Endothelial cell of hepatic sinusoid (primary cell): ENCODE measurements around the gene TMSB10.

ENCODE experiments used
- in situ Hi-C: cut with HindIII; loops from 2 replicates; pipeline ENCODE4 v1.10.0; 2017; ENCODE audit warnings: low sequenced_read_pairs

The TMSB10 gene

DNA sequence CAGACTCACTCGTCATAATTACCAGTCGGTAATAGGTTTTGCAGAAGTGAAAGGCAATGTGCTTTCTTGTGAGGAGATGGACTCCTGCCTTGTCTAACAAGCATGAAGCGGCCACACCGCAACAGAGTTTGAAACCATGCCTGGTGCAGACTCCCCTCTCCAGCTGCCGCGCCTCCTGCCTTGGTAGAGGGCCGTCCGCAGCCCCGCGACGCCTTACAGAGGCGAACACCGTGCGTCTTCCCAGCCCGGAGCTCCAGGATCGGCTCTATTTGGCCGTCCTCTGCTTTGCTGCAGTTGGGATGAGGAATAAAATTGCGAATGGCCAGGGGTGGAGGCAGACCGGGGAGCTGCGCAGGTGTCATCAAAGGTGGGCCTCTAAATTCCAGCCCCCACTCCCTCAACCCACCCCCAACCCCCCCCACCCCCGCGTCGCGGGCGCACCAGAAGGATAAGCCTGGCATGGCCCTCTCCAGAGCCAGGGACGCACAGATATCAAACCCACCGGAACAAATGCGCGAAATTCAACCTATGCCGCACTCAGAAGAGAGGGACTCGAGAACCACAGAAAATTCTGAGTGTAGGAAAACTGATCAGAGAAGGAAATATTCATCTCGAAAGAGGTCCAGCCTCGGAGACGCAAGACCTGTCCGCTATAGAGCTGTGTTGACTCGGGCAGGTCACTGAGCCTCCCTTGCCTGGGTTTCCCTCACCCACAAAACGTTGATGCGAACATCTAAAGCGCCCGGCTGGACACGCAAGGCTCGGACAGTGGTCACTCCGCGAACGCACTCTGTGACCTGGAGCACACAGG, 25.7 kb upstream of the TMSB10 start:
- in situ Hi-C loops: no loop called here

DNA sequence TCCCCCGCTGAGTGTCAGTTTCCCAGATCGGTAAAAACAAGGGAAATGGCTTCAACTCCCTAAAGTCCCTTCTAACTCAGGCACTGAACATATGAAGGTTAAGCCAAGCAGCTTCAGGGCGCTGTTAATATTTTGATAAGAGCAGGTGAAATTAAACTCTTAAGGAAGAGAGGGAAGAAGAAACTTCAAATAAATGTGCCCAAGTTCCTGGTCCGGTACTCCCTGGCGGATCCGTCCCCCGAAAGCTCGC, 25.1 kb upstream of the TMSB10 start:
- in situ Hi-C loops: no loop called here

DNA sequence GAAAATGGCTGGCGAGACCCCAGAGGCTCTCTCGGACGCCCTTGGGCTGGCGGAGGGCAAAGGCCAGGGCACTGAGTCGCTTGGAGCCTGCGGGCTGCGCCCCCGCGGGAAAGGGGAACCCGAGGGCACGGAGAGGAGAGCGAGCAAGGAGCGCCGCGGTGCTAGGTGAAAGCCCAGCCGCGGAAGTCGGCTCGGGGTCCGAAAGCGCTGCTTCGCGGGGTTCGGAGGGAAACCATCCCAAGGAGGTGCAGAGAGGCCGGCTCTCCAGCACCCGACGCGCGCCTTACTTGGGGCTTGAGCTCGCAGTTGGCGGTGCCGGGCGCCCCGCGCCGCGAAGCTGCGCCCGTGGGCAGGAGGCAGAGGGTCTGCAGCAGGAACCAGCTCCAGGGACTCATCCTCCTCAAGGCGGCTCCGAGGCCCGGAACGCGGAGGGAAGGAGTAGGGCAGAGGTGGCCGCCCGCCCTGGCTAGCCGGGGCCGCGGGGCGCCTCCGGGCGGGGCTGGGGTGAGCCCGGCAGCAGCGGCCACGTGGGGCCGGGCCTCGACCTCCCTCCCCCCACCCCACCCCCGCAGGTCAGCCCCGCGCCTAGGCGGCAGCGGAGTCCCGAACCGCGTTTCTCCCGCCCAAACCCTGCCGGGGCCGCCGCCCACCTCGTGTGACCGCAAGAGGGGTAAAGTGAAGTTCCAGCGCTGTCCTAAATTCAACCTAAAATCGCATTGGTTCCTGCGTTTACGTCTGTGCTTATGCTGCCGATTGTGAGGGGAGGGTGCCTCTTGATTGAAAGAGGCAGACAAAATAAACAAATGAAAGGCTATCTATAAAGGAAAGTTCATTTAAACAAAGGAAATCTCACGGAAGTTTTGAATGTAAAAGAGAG, 24.6 kb upstream of the TMSB10 start, which contains the start of gene TRABD2A:
TSS of gene TRABD2A (minus strand) at position 440 of the 877 bp plus-strand sequence. CDS start at position 395, 45 bp downstream.
- in situ Hi-C loops: no loop called here

DNA sequence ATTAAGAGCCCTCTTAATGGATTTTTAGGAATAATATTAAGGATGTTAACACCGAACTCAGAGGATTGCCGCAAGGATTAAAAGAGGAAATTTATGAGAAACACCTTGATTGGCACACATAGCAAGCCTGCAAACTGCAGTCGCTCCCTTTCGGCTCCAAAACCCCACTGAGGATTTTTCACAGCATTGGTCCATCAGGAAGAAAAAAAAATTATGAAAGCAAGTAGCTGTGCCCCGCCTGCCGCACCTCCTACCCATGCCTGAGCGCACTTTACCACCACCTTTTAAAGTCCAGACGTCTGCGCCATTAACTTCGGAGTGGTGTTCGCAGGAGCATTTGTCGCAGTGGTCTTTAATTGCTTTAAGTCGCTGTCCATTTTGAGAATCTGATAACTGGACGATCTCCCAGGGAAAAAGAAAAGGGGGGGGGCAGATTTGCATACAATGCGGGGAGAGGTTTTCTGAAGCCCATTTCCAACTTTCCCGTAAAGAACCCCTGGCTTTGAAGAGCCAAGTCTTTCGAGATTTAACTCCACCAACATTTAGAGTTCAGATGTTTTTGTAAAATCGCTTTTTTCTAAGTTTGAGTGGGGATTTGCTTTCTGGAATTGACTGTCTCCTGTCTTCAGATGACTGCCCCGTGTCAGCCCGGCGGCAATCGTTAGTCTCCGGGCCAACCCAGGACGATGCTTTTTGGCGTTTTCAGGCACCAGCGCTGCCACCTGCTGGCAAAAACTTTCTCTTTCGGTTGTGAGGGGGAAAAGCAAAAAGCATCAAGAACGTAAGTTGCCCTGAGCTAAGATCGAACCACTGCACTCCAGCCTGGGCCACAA, 23.7 kb upstream of the TMSB10 start:
- in situ Hi-C loops: no loop called here

DNA sequence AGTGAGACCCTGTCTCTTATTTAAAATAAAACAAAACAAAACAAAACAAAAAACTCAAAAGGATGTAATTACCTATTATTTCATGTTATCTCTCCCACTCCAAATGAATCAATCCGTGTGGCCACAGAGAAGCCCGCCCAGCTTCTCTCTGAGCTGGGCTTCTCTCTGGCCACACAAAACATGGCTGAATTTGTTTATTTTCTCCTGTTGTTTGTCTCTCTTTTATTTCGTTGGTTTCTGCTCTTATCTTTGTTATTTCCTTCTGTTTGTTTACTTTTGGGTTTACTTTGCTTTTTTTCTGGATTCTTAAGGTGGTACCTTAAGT, 23.1 kb upstream of the TMSB10 start:
- in situ Hi-C loops: no loop called here

DNA sequence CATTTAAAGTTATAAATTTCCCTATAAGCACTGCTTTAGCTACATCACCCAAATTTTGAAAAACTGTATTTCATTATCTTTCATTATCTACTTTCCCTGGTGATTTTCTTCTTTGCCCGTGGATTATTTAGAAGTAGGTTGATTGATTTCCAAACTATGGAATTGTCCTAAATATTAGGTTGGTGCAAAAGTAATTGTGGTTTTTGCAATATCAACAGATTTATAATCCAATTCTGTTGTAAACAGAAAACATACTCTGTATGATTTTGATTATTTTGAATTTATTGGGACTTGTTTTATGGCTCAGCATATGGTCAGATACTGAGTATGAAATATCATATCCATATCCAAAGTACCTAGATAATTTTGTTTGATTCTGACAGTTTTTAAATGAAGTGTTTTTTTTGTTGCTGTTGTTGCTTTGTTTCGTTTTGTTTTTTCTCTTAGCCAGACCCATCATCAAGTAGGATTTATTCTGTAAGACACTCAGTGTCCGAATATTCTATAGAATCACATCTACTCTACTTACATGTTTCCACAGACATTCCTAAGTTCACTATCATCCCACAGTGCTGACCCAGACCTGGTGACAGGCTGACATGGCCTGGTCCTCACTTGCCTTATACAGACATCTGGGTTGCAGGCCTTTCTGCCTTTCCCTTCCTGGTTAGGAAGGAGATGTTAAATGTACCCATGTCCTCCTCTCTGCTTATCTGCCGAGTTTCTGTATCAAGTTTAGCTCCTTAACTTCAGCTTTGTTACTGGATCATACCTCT, 22.5 kb upstream of the TMSB10 start:
- in situ Hi-C loops: no loop called here

DNA sequence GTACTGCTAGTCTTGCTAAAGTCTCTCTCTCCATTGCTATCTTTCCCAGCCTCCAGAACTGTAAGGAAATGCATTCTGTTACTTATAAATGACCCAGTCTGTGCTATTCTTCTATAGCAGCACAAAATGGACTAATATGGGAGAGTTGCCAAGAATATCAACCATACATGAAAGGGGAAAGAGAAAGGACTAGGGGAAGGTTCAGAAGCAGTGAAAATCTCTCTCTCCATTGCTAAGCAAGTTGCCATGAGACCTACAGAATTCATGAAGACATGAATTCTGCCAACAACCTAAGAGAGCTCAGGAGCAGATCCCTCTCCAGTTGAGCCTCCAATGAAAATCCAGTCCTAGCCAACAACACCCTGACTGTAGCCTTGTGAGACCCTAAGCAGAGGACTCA, 21.0 kb upstream of the TMSB10 start:
- in situ Hi-C loops: no loop called here

DNA sequence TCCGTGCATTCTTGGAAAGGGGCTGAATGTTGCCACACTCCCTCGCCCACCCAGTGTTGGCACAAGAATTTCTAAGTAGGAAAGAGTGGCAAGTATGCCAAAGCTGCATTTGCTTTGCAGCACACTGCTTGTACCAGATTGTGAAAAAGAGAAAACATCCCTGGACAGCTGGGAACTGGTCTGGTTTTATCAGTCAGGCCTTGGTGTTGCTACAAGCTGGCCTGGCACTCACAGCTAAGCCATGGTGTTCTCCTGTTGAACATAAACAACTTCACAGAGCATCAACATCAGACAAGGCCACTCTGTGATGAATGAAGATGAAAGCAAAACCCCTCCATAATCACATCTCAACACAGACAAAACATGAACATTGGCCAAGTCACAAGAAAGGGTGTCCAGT, 20.3 kb upstream of the TMSB10 start:
- in situ Hi-C loops: no loop called here

DNA sequence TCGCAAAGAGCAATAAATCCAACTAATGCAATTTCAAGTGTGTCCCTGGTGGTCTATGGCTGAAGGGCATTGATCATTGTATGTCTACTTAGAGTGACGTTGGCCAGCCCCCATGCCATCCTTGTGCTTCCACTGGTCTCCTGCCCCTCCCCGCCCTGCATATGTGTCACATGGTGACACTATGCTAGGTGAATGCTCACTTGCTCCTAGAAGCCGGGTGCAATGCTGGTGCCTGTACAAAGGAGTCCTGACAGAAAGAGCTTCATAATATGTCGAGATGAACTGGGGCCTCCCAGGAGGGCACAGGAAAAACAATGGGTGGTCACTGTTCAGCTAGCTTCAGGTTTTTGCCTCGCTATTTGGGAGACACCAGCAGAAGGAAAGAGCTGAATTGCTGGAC, 18.7 kb upstream of the TMSB10 start:
- in situ Hi-C loops: no loop called here

DNA sequence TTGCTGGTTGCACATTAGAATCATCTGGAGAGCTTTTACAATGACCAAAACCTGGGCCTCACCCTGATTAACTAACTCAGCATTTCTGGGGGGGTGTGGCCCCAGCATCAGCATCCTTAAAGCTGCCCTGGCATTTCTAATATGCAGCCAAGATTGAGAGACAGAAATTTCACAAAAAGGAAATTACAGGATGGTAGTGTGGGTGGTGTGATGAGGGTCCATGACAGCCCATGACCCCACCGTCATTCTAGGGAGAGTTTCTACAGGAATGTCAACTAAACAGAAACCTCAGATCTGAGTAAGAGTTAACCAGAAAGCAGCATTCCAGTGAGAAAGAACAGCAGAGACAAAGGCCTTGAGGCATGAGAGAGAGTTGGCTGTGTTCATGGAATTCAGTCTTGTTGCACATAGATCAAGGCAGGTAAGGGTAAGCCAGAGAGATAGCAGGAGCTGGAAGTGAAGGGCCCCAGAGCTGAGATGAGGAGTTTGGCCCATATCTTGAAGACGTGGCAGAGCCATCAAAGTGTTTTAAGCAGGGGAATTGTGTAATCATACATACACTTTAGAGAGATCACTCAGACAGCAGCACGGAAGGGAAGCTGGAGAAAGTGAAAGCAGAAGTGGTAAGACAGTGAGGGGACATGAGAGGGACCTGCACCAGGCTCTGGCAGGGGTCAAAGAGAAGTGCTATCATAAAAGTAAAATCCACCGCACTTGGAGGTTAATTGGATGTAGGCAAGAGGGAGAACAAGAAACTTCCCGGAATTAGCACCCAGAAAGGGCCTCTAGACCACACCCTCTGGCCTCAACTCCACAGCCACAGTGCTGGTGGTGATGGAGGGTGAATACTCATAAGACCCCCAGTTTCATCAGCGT, 16.8 kb upstream of the TMSB10 start:
- in situ Hi-C loops: no loop called here

DNA sequence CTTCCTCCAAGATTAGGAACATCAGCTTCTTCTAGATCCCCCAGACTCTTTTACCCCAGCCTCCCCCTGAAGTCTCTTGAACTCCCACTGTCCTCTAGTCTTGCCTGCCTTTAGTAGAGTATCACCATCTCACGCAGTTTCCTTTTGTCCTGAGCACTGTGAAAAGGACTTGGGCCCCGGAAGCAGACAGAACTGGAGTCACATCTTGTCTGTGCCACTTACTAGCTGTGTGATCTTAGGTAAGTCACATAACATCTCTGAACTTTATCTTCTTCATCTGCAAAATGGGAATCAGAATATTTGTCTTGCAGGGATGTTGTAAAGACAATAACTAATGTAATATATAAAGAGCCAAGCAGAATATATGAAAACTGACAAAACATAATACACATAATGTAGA, 16.1 kb upstream of the TMSB10 start:
- in situ Hi-C loops: no loop called here

DNA sequence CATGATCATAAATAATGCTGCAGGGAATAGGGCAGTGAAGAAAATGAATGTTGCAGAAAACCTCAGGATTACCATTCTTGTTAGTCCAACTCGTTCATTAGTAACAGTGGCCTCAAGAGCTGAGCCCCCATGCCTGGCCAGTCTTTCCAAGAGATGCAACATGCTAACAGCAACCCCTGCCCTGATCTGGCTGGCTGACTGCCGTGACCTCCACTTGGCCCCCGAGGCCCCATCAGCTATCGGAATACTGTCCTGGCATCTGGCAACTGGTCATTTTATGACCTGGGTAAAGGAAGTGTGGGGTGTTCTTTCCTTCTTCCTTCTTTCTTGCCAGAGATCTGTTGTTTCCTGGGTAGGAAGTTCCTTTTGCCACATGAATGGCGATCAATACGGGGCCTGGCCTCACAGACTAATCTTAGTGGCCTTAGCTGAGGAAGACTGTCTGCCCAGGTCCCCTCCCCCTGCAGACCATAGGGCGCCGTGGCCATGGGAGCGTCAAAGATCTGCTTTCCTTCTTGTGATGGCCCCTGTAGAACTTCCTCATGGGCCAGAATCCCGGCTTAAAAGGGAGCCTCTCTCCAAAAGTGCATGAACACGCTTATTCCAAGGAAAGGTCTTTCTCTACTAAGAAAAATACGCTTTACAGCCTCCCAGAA, 14.0 kb upstream of the TMSB10 start:
- in situ Hi-C loops: no loop called here

DNA sequence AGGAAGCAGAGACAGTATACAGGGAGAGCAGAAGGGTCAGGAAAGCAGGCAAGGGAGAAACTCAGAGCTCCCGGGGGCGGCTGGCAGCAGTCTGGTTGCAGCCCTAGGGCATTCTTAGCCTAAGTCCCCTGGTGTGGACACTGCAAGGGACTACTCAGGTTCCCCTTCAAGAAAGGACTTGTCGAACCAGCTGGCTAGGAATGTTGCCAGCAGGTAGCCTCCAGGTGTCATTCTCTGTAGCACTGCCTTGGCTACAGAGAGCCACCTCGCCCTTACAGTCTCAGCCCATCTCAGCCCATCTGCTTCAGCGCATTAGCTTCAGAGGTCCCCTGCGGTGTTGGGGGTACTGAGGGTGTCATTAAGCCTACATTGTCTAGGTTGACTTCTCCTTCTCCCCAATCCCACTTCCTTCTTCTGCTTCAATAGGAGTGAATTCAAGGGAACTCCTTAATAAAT, 11.3 kb upstream of the TMSB10 start:
- in situ Hi-C loops: no loop called here

DNA sequence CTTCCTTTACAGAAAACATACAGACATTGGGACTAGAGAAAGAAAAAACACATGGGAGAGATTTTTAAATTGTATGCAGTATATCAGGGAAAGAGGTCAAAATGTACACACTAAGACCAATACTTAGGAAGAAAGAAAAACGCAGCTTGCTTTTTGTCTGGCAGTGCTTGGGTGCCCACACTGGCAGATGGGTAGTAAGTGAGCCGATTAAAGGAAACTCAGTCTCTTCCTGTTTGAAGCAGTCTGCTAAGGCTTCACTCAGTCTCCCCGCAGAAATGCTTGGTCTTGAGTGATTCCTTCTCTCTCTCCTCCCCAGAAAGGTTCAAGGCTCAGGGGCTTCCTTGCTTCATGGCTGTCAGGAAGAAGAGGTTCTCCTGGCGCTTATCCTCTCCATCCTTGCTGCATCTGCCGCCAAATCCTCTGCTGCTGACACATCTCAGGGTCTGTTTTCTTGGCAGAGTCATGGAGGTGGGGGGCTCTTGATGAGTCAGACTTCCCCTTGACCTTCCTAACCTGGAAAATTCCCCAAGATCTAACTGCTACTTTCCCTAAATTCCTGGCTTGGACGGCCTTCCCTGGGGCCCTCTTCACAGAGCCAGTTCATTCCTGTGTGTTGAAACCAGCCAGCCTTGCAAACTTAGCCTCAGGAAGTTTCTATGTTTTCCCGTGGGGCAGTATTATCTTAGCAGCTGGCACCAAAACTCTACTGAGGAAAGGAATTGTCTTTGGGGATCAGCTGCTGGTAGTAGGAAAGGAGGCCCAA, 10.5 kb upstream of the TMSB10 start:
- in situ Hi-C loops: no loop called here

DNA sequence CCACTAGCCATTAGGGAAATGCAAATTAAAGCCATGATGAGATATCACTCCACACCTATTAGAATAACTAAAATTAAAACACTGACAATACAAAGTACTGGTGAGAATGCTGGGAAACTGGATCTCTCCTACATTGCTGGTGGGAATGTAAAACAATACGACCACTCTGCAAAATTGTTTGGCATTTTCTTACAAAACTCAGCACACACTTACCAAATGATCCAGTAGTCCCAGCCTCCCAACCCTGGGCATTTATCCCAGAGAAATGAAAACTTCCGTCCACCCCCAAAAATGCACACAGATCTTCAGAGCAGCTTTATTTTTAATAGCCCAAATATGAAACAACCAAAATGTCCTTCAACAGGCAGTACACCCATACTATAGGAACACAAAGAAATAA, 8.9 kb upstream of the TMSB10 start:
- in situ Hi-C loops: no loop called here

DNA sequence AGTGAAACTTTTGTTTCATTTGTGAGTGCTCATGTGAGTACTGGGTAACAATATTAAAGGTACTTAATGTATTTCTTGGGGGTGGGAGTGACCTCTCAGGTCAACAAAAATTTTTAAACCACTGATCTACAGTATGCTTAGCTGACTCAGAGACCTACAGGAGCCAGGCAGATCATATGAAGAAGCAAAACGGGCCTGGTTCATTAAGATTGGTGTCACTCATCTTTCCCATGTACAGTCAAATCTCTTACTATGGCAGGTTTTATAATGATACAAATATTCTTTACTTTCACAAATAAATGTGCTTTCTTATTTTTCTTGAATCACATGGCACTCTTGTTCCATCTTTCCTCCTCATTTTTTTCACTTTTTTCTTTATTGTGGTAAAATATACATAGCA, 7.7 kb upstream of the TMSB10 start:
- in situ Hi-C loops: no loop called here

DNA sequence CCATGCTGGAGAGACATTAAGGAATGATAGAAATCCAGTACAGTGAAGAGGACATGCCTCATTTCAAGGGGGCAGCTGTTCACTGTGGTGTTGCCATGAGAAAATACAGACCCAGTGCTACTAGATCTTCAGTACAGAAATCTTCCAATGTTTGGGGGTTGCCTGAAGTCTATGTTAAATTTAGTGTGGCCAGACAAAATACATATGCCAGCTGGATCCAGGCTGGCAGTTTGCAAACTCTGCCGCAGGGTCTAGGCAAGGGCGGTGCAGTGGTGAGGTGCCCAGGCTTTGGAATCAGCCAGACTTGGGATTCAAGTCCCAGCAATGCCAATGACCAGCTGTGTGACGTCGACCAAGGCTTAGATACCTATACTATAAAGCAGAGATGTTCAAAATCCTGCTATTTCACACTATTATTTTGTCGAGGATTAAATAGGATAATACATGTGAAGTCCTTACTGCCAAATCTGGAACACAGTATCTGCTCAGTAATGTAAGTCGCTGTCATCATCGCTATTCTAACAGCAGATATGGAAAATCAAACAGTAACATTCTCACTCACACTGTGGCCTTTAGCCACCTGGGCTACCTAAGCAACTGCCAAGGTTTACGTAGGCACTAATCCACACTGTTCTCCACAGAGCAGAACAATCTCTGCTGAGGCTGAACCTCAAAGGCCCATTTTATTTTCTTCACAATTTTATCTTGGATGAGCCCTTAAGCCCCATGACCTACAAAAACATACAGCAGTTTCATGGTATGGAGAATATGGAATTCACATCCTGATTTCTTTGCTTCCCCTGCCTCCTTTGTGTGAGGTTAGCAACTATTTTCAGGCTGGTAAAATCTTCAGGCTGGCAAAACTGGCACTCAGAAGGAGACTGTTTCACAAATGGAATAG, 5.9 kb upstream of the TMSB10 start:
- in situ Hi-C loops: loop anchor here (5.0 to 10.0 kb wide), 3 partner anchors 75 to 115 kb away; partner anchors contain the start of gene KCMF1
